Breast epithelium (tissue), 4 donors: ENCODE measurements around the gene TMEM147. TPM values are rescaled to one million over a fixed set of nuclear protein-coding genes. Genes with fewer than 3 reads are reported as not detected.

ENCODE experiments used
- DNase-seq, 2 donors: peaks; one replicate each; pipeline ENCODE4 v3.0.0-alpha.2; 2019; ENCODE audit warnings: low spot score in 2 of 2
- H3K27ac ChIP-seq, 2 donors: fragments of 200-600 bp; sonication (generic) in 1 of 2; one replicate each; pipeline ENCODE4 v1.5.1; 2016 to 2019; ENCODE audit warnings: mild to moderate bottlenecking in 1 of 2
- H3K27me3 ChIP-seq, 2 donors: fragments of 200-600 bp; sonication (generic) in 1 of 2; one replicate each; pipeline versions ENCODE4 v1.5.1 to v1.6.0; 2017 to 2019; ENCODE audit warnings: control low read depth in 1 of 2, mild to moderate bottlenecking in 1 of 2
- H3K36me3 ChIP-seq: fragments of 200-600 bp; one replicate; pipeline ENCODE4 v1.5.1; 2019
- H3K4me1 ChIP-seq, 2 donors: fragments of 200-600 bp; sonication (generic); one replicate each; pipeline ENCODE4 v1.5.1; 2016 to 2019; ENCODE audit warnings: control low read depth in 1 of 2
- H3K4me3 ChIP-seq, 3 donors: fragments of 200-600 bp; sonication (generic); 1 replicate in 2 of 3; 2 replicates in 1 of 3; pipeline ENCODE4 v1.5.1; 2016 to 2019; ENCODE audit warnings: mild to moderate bottlenecking in 3 of 3, moderate library complexity in 2 of 3
- H3K9me3 ChIP-seq, 2 donors: fragments of 200-600 bp; sonication (generic) in 1 of 2; one replicate each; pipeline ENCODE4 v1.5.1; 2016 to 2019; ENCODE audit warnings: control low read depth in 1 of 2
- POLR2A ChIP-seq: fragments of 450-650 bp; IDR thresholded peaks from one replicate; pipeline ENCODE4 v1.6.1; 2016; ENCODE audit warnings: antibody characterized with exemption, mild to moderate bottlenecking, moderate library complexity
- POLR2AphosphoS5 ChIP-seq, 3 donors: sonication (generic); formaldehyde crosslinking; IDR thresholded peaks; one replicate each; pipeline ENCODE4 v1.6.1; 2017; ENCODE audit warnings: antibody characterized with exemption in 3 of 3
- intact Hi-C: fragments of 100-400 bp; cut with DNase I; formaldehyde crosslinking; loops from one replicate; pipeline ENCODE4 v1.15.1; 2023; ENCODE audit warnings: low total_unique reads
- total RNA-seq, 3 donors: library from RNA; depleted of rRNA; stranded (reverse); fragments of >200 nt; gene quantifications; one replicate each; pipeline ENCODE4 v1.1.0, GENCODE V29; 2016
- TF ChIP-seq, protein P1 (sequence below), 3 donors: fragments of 450-650 bp; IDR thresholded peaks; one replicate each; pipeline ENCODE4 v1.5.1; 2016 to 2017; ENCODE audit warnings: antibody characterized with exemption in 3 of 3, mild to moderate bottlenecking in 3 of 3, moderate library complexity in 3 of 3

Gene TMEM147
- total RNA-seq, 3 donors from 2014 or later, result 67.4 to 91.8 (median 91.8) TPM

DNA sequence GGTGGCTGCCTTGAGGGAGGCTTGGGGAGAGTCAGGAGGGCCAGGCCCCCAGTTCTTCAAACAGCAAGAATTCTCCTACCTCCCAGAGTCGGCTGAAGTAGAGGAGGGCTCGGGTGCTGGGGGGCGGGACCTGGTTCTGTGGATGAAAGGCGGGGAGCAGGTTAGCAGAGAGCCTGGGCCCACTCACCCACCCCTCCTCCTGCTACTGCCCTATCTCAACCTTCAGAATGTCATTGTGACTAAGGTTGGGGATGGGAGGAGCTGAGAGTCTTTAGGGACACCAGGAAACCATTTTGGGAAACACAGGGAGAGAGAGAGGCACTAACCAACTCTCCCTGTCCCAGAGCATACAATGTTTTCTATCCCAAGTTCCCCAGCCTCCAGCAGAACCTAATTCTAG, 42.7 kb upstream of the TMEM147 start:
- TF ChIP-seq, protein P1, sequence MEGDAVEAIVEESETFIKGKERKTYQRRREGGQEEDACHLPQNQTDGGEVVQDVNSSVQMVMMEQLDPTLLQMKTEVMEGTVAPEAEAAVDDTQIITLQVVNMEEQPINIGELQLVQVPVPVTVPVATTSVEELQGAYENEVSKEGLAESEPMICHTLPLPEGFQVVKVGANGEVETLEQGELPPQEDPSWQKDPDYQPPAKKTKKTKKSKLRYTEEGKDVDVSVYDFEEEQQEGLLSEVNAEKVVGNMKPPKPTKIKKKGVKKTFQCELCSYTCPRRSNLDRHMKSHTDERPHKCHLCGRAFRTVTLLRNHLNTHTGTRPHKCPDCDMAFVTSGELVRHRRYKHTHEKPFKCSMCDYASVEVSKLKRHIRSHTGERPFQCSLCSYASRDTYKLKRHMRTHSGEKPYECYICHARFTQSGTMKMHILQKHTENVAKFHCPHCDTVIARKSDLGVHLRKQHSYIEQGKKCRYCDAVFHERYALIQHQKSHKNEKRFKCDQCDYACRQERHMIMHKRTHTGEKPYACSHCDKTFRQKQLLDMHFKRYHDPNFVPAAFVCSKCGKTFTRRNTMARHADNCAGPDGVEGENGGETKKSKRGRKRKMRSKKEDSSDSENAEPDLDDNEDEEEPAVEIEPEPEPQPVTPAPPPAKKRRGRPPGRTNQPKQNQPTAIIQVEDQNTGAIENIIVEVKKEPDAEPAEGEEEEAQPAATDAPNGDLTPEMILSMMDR (IDR thresholded peaks at IDR 0.05), result no peak
- TF ChIP-seq POLR2A (no peak), POLR2AphosphoS5 (IDR thresholded peaks at IDR 0.05) (no peak)
- no peaks in the 10 kb centered on the region for H3K9me3 ChIP-seq
- intact Hi-C loops, result no loop called here

DNA sequence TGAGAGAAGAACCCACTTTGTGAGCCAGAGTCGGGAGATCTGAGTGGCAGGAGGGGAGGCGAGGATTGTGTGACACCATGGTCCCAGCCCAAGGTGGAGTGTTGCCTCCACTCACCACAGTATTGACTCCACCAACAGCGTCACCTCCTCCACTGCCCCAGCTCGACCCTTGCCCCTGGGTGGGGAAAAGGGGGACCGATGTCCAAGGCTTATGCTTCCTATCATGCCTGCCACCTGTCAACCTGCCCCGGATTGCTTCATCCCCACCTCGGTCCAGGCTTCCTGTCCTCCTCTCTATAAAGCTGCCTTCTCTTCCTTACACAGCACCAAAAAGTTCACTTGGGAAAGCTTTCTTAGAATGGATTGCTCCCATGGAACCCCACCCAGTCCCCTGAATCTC, 39.4 kb upstream of the TMEM147 start:
- Histone ChIP-seq H3K27ac (no peak overlapping the region), H3K36me3 (no peaks in the 10 kb centered on the region), H3K4me1 (no peaks in the 10 kb centered on the region), H3K27me3 (no peaks in the 10 kb centered on the region), H3K4me3 (no peak overlapping the region), H3K9me3 (no peaks in the 10 kb centered on the region)
- intact Hi-C loops, result no loop called here
- TF ChIP-seq POLR2AphosphoS5 (IDR thresholded peaks at IDR 0.05) (no peak), POLR2A (no peak)
- TF ChIP-seq, protein P1 (IDR thresholded peaks at IDR 0.05), result no peak
- DNase-seq, result no peak

More for the DNA sequence above, 42.7 kb upstream of the TMEM147 start:
- Histone ChIP-seq H3K27ac (no peak overlapping the region), H3K4me3 (no peak overlapping the region), H3K36me3 (no peaks in the 10 kb centered on the region), H3K4me1 (no peaks in the 10 kb centered on the region), H3K27me3 (no peaks in the 10 kb centered on the region)
- no peak for DNase-seq

DNA sequence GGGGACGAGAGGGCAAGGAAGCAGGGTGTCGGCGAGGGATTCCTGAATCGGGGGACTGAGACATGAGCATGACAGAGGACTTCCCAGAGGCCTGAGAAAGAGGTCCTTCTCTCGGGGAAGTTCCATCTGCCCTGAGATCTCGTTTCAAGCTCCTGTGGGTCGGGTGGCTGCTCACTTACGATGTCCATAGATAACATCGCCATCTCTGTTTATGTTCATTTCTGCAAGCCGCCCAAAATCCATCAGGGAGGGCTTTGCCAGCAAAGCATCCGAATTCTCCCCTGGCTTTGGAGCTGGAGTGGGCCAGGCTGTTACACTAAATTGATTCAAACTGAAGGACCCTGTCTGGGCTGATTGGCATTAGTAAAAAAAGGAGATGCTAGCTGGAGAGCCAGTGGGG, 37.9 kb upstream of the TMEM147 start:
- H3K27me3 ChIP-seq, result no peaks in the 10 kb centered on the region
- no peak overlapping the region for H3K4me3 ChIP-seq
- H3K27ac ChIP-seq, result no peak overlapping the region
- TF ChIP-seq POLR2AphosphoS5 (IDR thresholded peaks at IDR 0.05) (no peak), POLR2A (no peak)
- TF ChIP-seq, protein P1 (IDR thresholded peaks at IDR 0.05), result no peak
- H3K4me1 ChIP-seq, result no peaks in the 10 kb centered on the region
- DNase-seq, result no peak
- no peaks in the 10 kb centered on the region for H3K9me3 ChIP-seq
- H3K36me3 ChIP-seq, result no peaks in the 10 kb centered on the region
- intact Hi-C loops, result no loop called here

DNA sequence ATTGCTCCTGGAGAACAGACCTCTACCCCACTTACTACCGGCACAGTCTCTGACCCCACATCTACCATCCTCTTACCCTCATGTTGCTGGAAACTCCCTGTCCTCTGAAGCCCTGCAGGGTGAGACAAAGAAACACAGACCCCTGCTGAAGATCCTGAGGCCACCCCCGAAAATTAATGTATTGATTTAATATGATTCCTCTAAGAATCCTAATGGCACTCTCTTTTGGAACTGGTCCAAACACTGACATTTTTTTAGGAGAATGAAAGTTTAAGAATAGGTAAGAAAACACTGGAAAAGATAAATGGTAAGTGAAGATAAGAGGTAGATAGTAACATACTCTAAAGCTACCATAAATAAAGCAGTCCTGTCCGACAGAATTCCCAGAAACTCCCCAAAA, 37.3 kb upstream of the TMEM147 start:
- H3K4me3 ChIP-seq, result no peak overlapping the region
- intact Hi-C loops, result no loop called here
- no peaks in the 10 kb centered on the region for H3K36me3 ChIP-seq
- H3K9me3 ChIP-seq, result no peaks in the 10 kb centered on the region
- TF ChIP-seq, protein P1 (IDR thresholded peaks at IDR 0.05), result no peak
- TF ChIP-seq POLR2A, result no peak
- no peak for TF ChIP-seq POLR2AphosphoS5 (IDR thresholded peaks at IDR 0.05)
- H3K27ac ChIP-seq, result no peak overlapping the region
- DNase-seq, result no peak
- no peaks in the 10 kb centered on the region for H3K4me1 ChIP-seq
- no peaks in the 10 kb centered on the region for H3K27me3 ChIP-seq

DNA sequence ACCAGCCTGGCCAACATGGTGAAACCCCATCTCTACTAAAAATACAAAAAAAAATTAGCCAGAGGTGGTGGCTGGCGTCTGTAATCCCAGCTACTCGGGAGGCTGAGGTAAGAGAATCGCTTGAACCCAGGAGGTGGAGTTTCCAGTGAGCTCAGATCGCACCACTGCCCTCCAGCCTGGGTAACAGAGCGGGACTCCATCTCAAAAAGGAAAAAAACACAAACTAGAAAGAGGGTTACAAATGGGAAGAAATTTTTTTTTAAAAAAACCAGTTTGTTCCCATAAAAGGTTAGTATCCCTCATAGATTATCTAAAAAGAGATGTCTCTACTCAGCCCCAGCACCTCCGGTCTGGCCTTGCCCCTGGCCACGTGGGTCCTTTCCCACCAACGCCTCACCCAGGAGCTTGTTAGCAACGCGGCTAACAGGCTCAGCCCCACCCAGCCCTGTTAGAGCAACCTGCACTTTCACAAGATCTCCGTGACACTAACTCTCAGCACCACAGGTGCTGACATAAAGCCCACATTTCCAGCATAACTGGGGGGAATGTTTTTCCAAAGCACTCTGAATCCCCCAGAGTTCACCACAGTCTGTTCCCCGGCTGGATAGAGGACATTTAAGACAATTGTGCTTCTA, 36.3 kb upstream of the TMEM147 start:
- intact Hi-C loops, result no loop called here
- Histone ChIP-seq H3K36me3 (no peaks in the 10 kb centered on the region), H3K4me3 (peak overlapping the region in 2 of 3 donors; percentile 65 to 72), H3K9me3 (no peaks in the 10 kb centered on the region), H3K27me3 (no peaks in the 10 kb centered on the region), H3K4me1 (no peaks in the 10 kb centered on the region), H3K27ac (peak overlapping the region; percentile 80 to 87)
- no peak for TF ChIP-seq POLR2A
- TF ChIP-seq POLR2AphosphoS5 (IDR thresholded peaks at IDR 0.05), result peak in 1 of 3 donors; percentile 16
- TF ChIP-seq, protein P1 (IDR thresholded peaks at IDR 0.05), result no peak
- peak in 1 of 2 donors; percentile 68 for DNase-seq
